Fibroblast of peridontal ligament (primary cell): ENCODE measurements around the gene ZNF783.
"Not testable (repeated sequence)": the region's sequence is repeated elsewhere in the genome, so short reads cannot be mapped to it uniquely, and the experiment has no call there.

Experiments used
- DNase-seq: peaks from one replicate; pipeline ENCODE4 v3.0.0-alpha.2; 2010; ENCODE audit errors: extremely low read depth

ZNF783 gene

DNA sequence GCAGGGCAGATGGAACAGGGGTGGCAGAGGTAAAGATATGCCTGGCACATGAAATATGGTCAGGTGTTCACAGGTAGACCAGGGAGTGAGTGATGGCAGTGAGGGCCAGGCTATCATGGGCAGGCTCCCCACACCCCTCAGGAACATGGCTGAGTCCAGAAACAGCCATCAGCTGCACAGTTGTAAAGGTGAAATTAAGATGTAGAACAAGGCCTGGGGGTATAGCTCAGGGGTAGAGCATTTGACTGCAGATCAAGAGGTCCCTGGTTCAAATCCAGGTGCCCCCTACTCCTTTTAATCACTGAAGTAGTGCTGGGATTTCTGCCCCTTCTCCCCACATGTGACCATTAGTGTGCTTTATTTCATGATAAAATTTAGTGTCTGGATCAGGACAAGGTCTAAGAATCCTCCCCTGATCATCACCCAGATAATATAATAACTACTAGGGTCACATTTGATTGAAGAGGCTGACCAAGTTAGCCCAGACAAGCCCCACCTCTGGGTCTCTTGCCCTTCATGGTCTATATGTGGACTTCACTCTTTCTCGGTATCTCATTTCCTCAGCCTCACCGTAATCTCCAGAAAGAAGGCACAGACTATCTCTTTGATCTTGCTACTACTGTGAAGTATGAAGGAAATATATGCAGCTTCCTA, 69.0 kb downstream of the ZNF783 start:
- DNase-seq, result no peak

- not testable (repeated sequence) for DNase-seq
Measured at GRCh38 chr7:149332602-149333320, 70.8 kb downstream of the ZNF783 start.

DNA sequence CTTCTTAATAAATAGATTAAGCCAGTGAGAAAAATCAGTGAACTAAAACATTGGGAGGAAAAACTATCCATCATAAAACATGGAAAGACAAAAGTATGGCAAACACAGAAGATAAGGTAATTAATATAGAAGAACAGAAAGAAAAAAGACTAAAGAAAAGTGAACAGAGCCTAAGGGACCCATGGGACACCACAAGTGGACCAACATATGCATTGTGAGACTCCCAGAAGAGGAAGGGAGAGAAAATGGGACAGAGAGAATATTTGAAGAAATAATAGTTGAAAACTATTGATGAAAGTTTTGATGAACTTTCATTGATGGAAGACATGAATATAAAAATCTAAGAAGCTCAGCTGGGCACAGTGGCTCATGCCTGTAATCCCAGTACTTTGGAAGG, 71.3 kb downstream of the ZNF783 start:
- no peak for DNase-seq

- DNase-seq, result no peak
Measured at GRCh38 chr7:149334219-149334618, 72.2 kb downstream of the ZNF783 start.
